Measurements from ENCODE around the gene PHLPP2. TPM values are rescaled to one million over a fixed set of nuclear protein-coding genes. Genes with fewer than 3 reads are reported as not detected.
A peak's percentile ranks its signal among the peaks of the same experiment; 100 is the strongest.

Gene PHLPP2
- total and polyA plus RNA-seq, 10 of the 15 experiments (the other 5 are each of a cell fraction or from before 2014, with no cell fraction given), result 1.0 to 13.2 (median 7.0) TPM

DNA sequence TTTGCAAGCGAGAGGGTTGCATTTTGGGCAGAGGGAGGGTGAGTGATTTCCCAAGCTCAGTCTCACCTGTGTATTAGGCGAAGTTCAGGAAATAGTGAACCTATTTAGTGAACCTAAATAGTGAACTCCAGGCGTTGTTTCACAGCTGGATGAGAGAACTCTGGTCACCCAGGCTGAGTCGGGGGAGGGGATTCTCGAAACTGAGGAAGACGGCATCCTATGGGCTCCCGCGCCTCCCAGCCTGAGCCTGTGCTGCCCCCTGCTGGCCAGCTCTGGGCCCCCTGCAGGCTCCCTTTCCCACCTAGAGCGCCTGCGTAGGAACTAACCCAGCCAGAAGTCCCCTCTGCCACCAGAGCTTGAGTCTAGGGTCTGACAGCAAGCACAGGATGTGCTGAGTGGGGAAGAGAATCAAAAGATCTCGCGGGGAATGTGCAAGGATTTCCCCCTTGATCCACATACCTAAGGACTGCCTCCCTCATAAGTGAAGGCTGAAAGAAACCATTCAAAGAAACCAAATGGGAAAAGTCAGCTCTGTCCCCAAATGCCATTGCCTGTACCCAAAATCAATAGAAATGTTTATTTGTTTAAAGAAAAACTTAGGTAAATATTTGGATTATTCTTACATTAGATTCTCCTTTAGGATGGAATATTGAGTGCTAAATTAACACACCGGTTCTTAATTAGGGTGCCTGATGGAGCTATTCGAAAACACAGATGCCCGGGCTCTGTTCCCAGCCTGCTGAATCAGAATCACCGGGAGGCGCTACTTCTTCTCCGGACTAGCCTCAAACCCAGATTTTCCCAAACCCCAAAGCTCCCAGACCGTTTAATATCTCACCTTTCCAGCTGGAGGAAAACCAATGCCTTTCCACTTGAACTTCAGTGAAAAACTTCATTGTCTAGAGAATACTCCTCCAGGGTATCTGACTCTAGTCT, 113.3 kb downstream of the PHLPP2 start (continued):
- TF ChIP-seq SPI1 (IDR thresholded peaks at IDR 0.05; ENCODE audit: borderline replicate concordance, insufficient read depth, low read depth, low read length), result no peak
- no peak for TF ChIP-seq RCOR1 (conservative IDR thresholded peaks at IDR 0.05; ENCODE audit: low read depth, low read length)
- TF ChIP-seq E4F1 (IDR thresholded peaks at IDR 0.05; ENCODE audit: borderline replicate concordance, partially characterized antibody), result no peak
- TF ChIP-seq PBX3 (IDR thresholded peaks at IDR 0.05; ENCODE audit: insufficient replicate concordance, low read depth, low read length), result no peak
- TF ChIP-seq, protein P1, sequence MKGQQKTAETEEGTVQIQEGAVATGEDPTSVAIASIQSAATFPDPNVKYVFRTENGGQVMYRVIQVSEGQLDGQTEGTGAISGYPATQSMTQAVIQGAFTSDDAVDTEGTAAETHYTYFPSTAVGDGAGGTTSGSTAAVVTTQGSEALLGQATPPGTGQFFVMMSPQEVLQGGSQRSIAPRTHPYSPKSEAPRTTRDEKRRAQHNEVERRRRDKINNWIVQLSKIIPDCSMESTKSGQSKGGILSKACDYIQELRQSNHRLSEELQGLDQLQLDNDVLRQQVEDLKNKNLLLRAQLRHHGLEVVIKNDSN (IDR thresholded peaks at IDR 0.05; ENCODE audit: borderline replicate concordance, extremely low read length, insufficient read depth, low read depth, low read length), result no peak
- TF ChIP-seq NFXL1 (IDR thresholded peaks at IDR 0.05; ENCODE audit: borderline replicate concordance), result no peak
- TF ChIP-seq CHD2 (IDR thresholded peaks at IDR 0.05; ENCODE audit: borderline replicate concordance, low read depth, low read length), result 0 out of 2 replicates have a peak, but pooled peaks have one; percentile 40
- no peak for TF ChIP-seq ZNF207 (IDR thresholded peaks at IDR 0.05; ENCODE audit: borderline replicate concordance)
- TF ChIP-seq, protein P2, sequence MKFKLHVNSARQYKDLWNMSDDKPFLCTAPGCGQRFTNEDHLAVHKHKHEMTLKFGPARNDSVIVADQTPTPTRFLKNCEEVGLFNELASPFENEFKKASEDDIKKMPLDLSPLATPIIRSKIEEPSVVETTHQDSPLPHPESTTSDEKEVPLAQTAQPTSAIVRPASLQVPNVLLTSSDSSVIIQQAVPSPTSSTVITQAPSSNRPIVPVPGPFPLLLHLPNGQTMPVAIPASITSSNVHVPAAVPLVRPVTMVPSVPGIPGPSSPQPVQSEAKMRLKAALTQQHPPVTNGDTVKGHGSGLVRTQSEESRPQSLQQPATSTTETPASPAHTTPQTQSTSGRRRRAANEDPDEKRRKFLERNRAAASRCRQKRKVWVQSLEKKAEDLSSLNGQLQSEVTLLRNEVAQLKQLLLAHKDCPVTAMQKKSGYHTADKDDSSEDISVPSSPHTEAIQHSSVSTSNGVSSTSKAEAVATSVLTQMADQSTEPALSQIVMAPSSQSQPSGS (IDR thresholded peaks at IDR 0.05; ENCODE audit: low read length), result no peak
- TF ChIP-seq ZNF622 (IDR thresholded peaks at IDR 0.05), result no peak
- peak; percentile 97 to 98 (median 98); a peak in 5 of 6 replicates for TF ChIP-seq CTCF (IDR thresholded peaks at IDR 0.05 in 2 of 3, conservative IDR thresholded peaks at IDR 0.05 in 1 of 3; ENCODE audit: control insufficient read depth in 2 of 3, extremely low read depth in 1 of 3, insufficient read depth in 1 of 3, low read depth in 3 of 3, low read length in 3 of 3)
- no peak for TF ChIP-seq MXI1 (IDR thresholded peaks at IDR 0.05; ENCODE audit: low read depth, low read length)
- 0 out of 2 replicates have a peak, but pooled peaks have one; percentile 32 for TF ChIP-seq TCF12 (IDR thresholded peaks at IDR 0.05; ENCODE audit: low read depth, low read length)
- no peak for TF ChIP-seq ZNF274 (IDR thresholded peaks at IDR 0.05; ENCODE audit: insufficient read depth, insufficient read length)
- TF ChIP-seq POLR2A (IDR thresholded peaks at IDR 0.05; ENCODE audit: low read depth, low read length), result no peak
- TF ChIP-seq MYB (IDR thresholded peaks at IDR 0.05; ENCODE audit: borderline replicate concordance, low read depth, low read length), result no peak
- TF ChIP-seq NFIC (IDR thresholded peaks at IDR 0.05; ENCODE audit: low read depth, low read length), result no peak
- TF ChIP-seq, protein P3, sequence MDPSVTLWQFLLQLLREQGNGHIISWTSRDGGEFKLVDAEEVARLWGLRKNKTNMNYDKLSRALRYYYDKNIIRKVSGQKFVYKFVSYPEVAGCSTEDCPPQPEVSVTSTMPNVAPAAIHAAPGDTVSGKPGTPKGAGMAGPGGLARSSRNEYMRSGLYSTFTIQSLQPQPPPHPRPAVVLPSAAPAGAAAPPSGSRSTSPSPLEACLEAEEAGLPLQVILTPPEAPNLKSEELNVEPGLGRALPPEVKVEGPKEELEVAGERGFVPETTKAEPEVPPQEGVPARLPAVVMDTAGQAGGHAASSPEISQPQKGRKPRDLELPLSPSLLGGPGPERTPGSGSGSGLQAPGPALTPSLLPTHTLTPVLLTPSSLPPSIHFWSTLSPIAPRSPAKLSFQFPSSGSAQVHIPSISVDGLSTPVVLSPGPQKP (IDR thresholded peaks at IDR 0.05; ENCODE audit: low read depth, low read length), result no peak

Measured in GM12878 (cell line).